ENCODE results near the gene ZNF841. TPM values are rescaled to one million over a fixed set of nuclear protein-coding genes. Genes with fewer than 3 reads are reported as not detected.
A peak's percentile ranks its signal among the peaks of the same experiment; 100 is the strongest.

ZNF841 gene
- total and polyA plus RNA-seq, 9 of the 15 experiments (the other 6 are each of a cell fraction or from before 2014, with no cell fraction given) = 3.1 to 17.1 (median 11.0) TPM

DNA sequence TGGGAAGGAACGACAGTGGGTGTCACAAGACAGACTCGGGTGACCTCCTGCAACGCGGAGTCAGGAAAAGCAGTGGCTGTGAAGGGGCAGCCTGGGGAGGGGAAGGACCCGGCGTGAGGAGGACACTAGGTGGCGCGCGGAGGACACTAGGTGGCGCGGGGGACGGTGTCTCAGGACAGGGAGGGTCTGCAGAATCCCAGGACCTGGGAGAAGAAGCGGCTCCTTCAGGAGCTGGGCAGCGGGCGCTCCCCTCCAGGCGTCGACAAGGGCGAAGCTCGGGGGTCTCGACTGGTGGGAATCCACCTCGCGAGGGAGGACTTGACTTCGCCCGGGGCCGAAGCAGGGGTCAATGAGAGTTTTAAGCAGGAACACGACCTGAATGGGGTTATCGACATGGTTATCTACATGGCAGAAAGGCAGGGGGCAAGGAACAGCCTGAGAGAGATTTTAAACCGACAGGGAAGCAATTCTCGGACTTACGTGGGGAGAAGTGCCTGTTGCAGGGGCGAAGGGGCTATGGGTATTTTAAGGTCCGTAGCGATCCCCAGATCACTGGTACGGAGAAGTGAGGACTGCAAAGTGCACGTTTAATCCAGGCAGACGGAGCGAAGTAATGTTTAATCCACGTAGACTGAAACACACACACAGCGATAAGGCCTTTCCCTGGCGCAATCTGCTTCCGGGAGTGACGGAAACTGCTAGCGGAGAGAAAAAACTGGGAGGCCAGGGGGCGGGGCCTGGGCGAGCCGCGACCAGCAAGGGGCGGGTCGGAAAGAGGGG is 43.9 kb upstream of the ZNF841 start, which contains the start of gene ZNF616 (continued):
- TF ChIP-seq ZNF76 (CRISPR knock-in tag; IDR thresholded peaks at IDR 0.05; ENCODE audit: borderline replicate concordance) = no peak
- peak; percentile 31 to 71; a peak in 1 of 4 replicates for TF ChIP-seq FOXK2 (conservative IDR thresholded peaks at IDR 0.05 in 1 of 2, IDR thresholded peaks at IDR 0.05 in 1 of 2; ENCODE audit: low read depth in 2 of 2)
- TF ChIP-seq NFXL1 (CRISPR knock-in tag; IDR thresholded peaks at IDR 0.05) = 0 out of 2 replicates have a peak, but pooled peaks have one; percentile 14
- TF ChIP-seq, protein P1, sequence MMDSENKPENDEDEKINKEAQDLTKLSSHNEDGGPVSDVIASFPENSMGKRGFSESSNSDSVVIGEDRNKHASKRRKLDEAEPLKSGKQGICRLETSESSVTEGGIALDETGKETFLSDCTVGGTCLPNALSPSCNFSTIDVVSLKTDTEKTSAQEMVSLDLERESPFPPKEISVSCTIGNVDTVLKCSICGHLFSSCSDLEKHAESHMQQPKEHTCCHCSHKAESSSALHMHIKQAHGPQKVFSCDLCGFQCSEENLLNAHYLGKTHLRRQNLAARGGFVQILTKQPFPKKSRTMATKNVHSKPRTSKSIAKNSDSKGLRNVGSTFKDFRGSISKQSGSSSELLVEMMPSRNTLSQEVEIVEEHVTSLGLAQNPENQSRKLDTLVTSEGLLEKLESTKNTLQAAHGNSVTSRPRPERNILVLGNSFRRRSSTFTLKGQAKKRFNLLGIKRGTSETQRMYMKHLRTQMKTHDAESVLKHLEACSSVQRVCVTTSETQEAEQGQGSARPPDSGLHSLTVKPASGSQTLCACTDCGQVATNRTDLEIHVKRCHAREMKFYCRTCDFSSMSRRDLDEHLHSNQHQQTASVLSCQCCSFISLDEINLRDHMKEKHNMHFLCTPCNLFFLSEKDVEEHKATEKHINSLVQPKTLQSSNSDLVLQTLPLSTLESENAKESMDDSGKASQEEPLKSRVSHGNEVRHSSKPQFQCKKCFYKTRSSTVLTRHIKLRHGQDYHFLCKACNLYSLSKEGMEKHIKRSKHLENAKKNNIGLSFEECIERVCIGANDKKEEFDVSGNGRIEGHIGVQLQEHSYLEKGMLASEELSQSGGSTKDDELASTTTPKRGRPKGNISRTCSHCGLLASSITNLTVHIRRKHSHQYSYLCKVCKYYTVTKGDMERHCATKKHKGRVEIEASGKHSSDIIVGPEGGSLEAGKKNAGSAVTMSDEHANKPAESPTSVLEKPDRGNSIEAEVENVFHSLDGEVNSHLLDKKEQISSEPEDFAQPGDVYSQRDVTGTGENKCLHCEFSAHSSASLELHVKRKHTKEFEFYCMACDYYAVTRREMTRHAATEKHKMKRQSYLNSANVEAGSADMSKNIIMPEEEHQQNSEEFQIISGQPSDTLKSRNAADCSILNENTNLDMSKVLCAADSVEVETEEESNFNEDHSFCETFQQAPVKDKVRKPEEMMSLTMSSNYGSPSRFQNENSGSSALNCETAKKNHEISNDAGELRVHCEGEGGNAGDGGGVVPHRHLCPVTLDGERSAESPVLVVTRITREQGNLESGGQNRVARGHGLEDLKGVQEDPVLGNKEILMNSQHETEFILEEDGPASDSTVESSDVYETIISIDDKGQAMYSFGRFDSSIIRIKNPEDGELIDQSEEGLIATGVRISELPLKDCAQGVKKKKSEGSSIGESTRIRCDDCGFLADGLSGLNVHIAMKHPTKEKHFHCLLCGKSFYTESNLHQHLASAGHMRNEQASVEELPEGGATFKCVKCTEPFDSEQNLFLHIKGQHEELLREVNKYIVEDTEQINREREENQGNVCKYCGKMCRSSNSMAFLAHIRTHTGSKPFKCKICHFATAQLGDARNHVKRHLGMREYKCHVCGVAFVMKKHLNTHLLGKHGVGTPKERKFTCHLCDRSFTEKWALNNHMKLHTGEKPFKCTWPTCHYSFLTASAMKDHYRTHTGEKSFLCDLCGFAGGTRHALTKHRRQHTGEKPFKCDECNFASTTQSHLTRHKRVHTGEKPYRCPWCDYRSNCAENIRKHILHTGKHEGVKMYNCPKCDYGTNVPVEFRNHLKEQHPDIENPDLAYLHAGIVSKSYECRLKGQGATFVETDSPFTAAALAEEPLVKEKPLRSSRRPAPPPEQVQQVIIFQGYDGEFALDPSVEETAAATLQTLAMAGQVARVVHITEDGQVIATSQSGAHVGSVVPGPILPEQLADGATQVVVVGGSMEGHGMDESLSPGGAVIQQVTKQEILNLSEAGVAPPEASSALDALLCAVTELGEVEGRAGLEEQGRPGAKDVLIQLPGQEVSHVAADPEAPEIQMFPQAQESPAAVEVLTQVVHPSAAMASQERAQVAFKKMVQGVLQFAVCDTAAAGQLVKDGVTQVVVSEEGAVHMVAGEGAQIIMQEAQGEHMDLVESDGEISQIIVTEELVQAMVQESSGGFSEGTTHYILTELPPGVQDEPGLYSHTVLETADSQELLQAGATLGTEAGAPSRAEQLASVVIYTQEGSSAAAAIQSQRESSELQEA (IDR thresholded peaks at IDR 0.05; ENCODE audit: low read depth) = peak; percentile 48
- peak; percentile 75; the same call in 1 of the 2 replicates for TF ChIP-seq PML (IDR thresholded peaks at IDR 0.05; ENCODE audit: low read length)
- TF ChIP-seq ZNF830 (CRISPR knock-in tag; IDR thresholded peaks at IDR 0.05) = no peak
- TF ChIP-seq ZNF274 (IDR thresholded peaks at IDR 0.05; ENCODE audit: borderline replicate concordance, low read depth, low read length) = no peak
- TF ChIP-seq, protein P2, sequence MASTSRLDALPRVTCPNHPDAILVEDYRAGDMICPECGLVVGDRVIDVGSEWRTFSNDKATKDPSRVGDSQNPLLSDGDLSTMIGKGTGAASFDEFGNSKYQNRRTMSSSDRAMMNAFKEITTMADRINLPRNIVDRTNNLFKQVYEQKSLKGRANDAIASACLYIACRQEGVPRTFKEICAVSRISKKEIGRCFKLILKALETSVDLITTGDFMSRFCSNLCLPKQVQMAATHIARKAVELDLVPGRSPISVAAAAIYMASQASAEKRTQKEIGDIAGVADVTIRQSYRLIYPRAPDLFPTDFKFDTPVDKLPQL (IDR thresholded peaks at IDR 0.05; ENCODE audit: extremely low read depth, insufficient read length) = no peak
- no peak for TF ChIP-seq ZNF175 (CRISPR knock-in tag; IDR thresholded peaks at IDR 0.05; ENCODE audit: low read depth)
- TF ChIP-seq, protein P3, sequence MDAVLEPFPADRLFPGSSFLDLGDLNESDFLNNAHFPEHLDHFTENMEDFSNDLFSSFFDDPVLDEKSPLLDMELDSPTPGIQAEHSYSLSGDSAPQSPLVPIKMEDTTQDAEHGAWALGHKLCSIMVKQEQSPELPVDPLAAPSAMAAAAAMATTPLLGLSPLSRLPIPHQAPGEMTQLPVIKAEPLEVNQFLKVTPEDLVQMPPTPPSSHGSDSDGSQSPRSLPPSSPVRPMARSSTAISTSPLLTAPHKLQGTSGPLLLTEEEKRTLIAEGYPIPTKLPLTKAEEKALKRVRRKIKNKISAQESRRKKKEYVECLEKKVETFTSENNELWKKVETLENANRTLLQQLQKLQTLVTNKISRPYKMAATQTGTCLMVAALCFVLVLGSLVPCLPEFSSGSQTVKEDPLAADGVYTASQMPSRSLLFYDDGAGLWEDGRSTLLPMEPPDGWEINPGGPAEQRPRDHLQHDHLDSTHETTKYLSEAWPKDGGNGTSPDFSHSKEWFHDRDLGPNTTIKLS (IDR thresholded peaks at IDR 0.05; ENCODE audit: borderline replicate concordance, low read depth) = peak; percentile 87
- no peak for TF ChIP-seq SRSF3 (IDR thresholded peaks at IDR 0.05; ENCODE audit: insufficient read depth, low read length)
- peak; percentile 82 for TF ChIP-seq RBFOX2 (IDR thresholded peaks at IDR 0.05; ENCODE audit: low read depth, low read length)
- no peak for TF ChIP-seq SAFB (IDR thresholded peaks at IDR 0.05; ENCODE audit: borderline replicate concordance, low read depth, low read length)
- TF ChIP-seq, protein P4, sequence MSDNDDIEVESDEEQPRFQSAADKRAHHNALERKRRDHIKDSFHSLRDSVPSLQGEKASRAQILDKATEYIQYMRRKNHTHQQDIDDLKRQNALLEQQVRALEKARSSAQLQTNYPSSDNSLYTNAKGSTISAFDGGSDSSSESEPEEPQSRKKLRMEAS (CRISPR knock-in tag; IDR thresholded peaks at IDR 0.05) = 0 out of 2 replicates have a peak, but pooled peaks have one; percentile 58
- 0 out of 2 replicates have a peak, but pooled peaks have one; percentile 15 for TF ChIP-seq ILF3 (IDR thresholded peaks at IDR 0.05; ENCODE audit: borderline replicate concordance)
- no peak for TF ChIP-seq E2F3 (CRISPR knock-in tag; IDR thresholded peaks at IDR 0.05)
- no peak for TF ChIP-seq SRSF1 (IDR thresholded peaks at IDR 0.05; ENCODE audit: low read depth, low read length)
